Retinal pigment epithelial cell (primary cell): ENCODE measurements around the gene STAT2.
A peak's percentile ranks its signal among the peaks of the same experiment; 100 is the strongest.

ENCODE experiments used
- DNase-seq: peaks from one replicate; pipeline ENCODE4 v3.0.0-alpha.2; 2010; ENCODE audit warnings: low read depth
- H3K4me3 ChIP-seq: 2 replicates; pipeline ENCODE4 v1.5.1; 2011; ENCODE audit warnings: mild to moderate bottlenecking, low read length, control low read depth, moderate library complexity
- CTCF ChIP-seq: conservative IDR thresholded peaks from 2 replicates; pipeline ENCODE4 v1.5.1; 2011; ENCODE audit warnings: low read depth, low read length, control low read depth, inconsistent platforms

The STAT2 gene

DNA sequence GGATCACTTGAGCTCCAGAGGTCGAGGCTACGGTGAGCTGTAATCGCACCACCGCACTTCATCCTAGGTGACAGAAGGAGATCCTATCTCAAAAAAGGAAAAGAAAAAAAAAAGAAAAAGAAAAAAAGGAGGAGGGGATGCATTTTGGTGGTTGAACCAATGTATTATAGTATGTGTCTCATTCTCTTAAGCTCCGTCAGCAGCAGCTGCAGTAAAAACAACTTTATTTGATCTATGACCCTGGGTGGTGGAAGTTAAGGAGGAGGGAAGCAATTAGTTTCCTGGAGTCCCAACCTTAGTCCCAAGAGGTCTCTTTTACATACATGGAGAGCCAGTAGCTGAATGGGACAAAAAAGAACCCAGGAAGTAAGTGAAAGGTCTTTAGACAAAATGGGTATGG is 29.5 kb upstream of the STAT2 start:
- no peak overlapping the region for H3K4me3 ChIP-seq
- DNase-seq, result no peak
- no peak for TF ChIP-seq CTCF

- no peak for TF ChIP-seq CTCF
- peak; percentile 13 for DNase-seq
- H3K4me3 ChIP-seq, result no peak overlapping the region
Measured at GRCh38 chr12:56387152-56387736, 27.3 kb upstream of the STAT2 start.

- H3K4me3 ChIP-seq, result no peak overlapping the region
- no peak for TF ChIP-seq CTCF
- DNase-seq, result no peak
Measured at GRCh38 chr12:56385873-56386272, 26.0 kb upstream of the STAT2 start.

GRCh38 chr12:56382611-56383010 is 22.7 kb upstream of the STAT2 start:
- no peak for TF ChIP-seq CTCF
- no peak for DNase-seq
- H3K4me3 ChIP-seq, result no peak overlapping the region

DNA sequence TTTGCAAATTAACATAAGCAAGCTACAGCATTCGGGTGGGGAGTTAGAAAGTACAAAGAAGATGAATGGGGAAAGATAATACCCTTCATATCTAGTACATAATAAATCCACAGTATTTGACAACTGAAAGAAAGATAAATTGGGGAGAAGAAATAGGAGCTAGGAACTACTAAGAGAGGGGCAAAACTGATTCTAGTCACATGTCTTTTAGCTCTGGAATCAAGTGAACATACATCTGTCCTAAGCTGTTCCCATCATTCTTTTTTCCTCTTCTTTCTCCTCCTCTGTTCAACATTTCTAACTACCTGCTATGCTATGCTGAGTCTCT is 18.0 kb upstream of the STAT2 start:
- TF ChIP-seq CTCF, result no peak
- H3K4me3 ChIP-seq, result no peak overlapping the region
- no peak for DNase-seq

DNA sequence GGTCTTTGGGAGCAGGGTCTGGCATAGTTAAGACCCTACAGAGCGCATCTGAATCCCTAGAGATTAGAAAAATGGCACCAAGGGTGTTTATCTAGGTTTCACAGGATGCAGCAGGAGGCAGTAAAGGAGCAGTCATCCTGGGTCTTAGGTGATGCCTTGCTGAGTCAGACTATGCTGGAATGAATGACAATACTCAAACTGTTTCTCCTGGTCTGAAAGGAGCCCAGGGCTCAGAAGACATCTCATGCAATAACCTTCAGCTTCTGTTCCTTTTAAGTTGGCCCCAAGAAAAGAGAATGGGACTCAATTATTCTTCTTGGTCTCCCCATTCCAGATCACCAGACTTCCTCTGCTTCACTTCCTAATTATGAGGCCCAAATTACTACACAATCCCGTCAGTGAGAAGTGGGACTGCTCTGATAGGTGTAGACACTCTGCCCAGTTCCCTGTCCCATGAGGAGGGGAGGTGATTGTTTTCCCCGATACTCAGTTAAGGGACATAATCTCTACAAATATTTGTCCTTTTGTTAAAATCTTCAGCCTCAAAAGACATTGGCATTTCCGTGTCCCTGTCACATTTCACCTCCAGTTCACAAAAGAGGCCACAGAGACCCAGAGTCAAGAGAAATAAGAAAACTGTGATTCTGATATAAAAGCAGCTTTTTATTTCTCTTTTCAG is 17.5 kb upstream of the STAT2 start:
- no peak for DNase-seq
- H3K4me3 ChIP-seq, result no peak overlapping the region
- TF ChIP-seq CTCF, result peak; percentile 23
